Smooth muscle cell (in vitro differentiated cells): Measurements from ENCODE around the gene RBFOX2. TPM values are rescaled to one million over a fixed set of nuclear protein-coding genes. Genes with fewer than 3 reads are reported as not detected.
"Not testable (repeated sequence)": the region's sequence is repeated elsewhere in the genome, so short reads cannot be mapped to it uniquely, and the experiment has no call there.

ENCODE experiments used
- DNase-seq: peaks from one replicate; lab custom pipeline; 2025; ENCODE audit not compliant: unreplicated experiment; lab: John Stamatoyannopoulos, UW
- H2AFZ ChIP-seq: fragments of 200-600 bp; sonication (generic); 2 replicates; pipeline ENCODE4 v1.6.0; 2016; ENCODE audit warnings: antibody characterized with exemption, low read depth, mild to moderate bottlenecking
- H3F3A ChIP-seq: fragments of 200-600 bp; sonication (generic); 2 replicates; pipeline ENCODE4 v1.6.0; 2017; ENCODE audit warnings: antibody characterized with exemption, low read depth
- H3K27ac ChIP-seq: fragments of 200-600 bp; sonication (generic); 2 replicates; pipeline ENCODE4 v1.5.1; 2016; ENCODE audit warnings: low read depth, mild to moderate bottlenecking
- H3K27me3 ChIP-seq: fragments of 200-600 bp; sonication (generic); 2 replicates; pipeline ENCODE4 v1.6.1; 2016; ENCODE audit warnings: low read depth, mild to moderate bottlenecking
- H3K36me3 ChIP-seq: fragments of 200-600 bp; sonication (generic); 2 replicates; pipeline ENCODE4 v1.5.1; 2016; ENCODE audit warnings: low read depth
- H3K4me1 ChIP-seq: fragments of 200-600 bp; sonication (generic); 2 replicates; pipeline ENCODE4 v1.5.1; 2016; ENCODE audit warnings: low read depth
- H3K4me2 ChIP-seq: fragments of 200-600 bp; sonication (generic); 2 replicates; pipeline ENCODE4 v1.6.0; 2016; ENCODE audit warnings: mild to moderate bottlenecking
- H3K4me3 ChIP-seq: fragments of 200-600 bp; sonication (generic); 2 replicates; pipeline ENCODE4 v1.5.1; 2016; ENCODE audit warnings: mild to moderate bottlenecking
- H3K79me2 ChIP-seq: fragments of 200-600 bp; sonication (generic); 2 replicates; pipeline ENCODE4 v1.6.0; 2016; ENCODE audit warnings: low read depth, mild to moderate bottlenecking
- H3K9ac ChIP-seq: fragments of 200-600 bp; sonication (generic); 2 replicates; pipeline ENCODE4 v1.6.0; 2016; ENCODE audit warnings: low read depth
- H3K9me3 ChIP-seq: fragments of 200-600 bp; sonication (generic); replicated peaks from 2 replicates; pipeline ENCODE4 v1.5.1; 2016; ENCODE audit warnings: low read depth
- H4K20me1 ChIP-seq: fragments of 200-600 bp; sonication (generic); 2 replicates; pipeline ENCODE4 v1.6.0; 2016; ENCODE audit warnings: low read depth
- WGBS: methylation state at CpG from one replicate; pipeline ENCODE4 v1.1.7; 2016; ENCODE audit warnings: low lambda C conversion rate; 5-methylcytosine and 5-hydroxymethylcytosine counted together
- polyA plus RNA-seq: library from polyadenylated mRNA; unstranded; fragments of >200 nt; fragmentation: Nextera tagmentation; extraction: Ambion mirVana; gene quantifications from 2 replicates; pipeline ENCODE4 v1.2.1, GENCODE V29; 2016
- total RNA-seq: library from RNA; depleted of rRNA; stranded (reverse); fragments of >200 nt; gene quantifications from 2 replicates; pipeline ENCODE4 v1.2.3, GENCODE V29; 2014
- TF ChIP-seq, protein P1 (sequence below): fragments of 200-600 bp; sonication (generic); IDR thresholded peaks from 2 replicates; pipeline ENCODE4 v1.5.1; 2017; ENCODE audit warnings: borderline replicate concordance, mild to moderate bottlenecking, antibody characterized with exemption; ENCODE audit not compliant: insufficient read depth, poor library complexity, severe bottlenecking

RBFOX2 gene
- total and polyA plus RNA-seq, 2 experiments from 2014 or later, result 128 to 144 TPM

DNA sequence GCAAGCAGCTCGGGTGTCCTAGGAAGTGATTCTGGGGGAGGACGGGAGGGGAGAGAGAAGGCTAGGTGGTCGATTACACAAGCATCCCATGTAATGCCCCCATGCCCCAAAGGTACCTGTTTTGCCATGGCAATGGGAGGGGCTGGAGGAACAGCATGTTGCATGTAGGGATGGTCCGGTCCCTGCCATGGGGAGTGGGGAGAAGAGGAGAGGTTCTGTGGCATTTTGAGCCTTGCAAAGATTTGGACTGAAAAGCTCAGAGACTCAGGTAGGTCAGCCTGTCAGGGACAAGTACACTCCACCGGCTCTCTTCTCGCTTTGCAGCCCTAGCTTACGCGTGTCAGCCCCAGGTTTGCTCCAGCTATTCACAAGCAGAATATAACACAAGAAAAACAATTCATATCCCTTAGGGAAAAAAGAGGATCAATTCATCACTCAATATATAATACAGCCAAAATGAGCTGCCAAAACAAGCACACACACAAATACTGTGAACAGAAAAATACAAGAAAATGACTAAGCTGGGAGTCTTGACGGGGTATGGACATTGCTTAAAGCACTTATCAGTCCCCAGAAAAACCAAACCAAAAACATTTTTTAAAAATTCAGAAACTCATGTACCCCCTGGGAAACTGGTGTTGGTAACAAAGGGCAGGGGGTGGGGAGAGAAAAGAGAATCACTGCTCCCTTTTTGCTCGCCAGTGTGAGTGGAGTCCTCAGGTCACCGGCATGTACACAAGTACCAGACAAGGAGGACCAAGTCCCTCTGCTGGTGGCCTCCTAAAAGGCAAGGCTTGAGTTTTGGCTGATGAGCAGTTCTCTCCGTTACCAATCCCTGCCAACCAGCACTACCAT is 289.3 kb downstream of the RBFOX2 start:
- Histone ChIP-seq H3F3A (peaks cover 21% of the 10 kb centered on the region), H3K4me2 (no peak overlapping the region), H3K79me2 (no peaks in the 10 kb centered on the region), H3K9me3 (no peaks in the 10 kb centered on the region), H3K36me3 (no peaks in the 10 kb centered on the region), H3K27me3 (no peaks in the 10 kb centered on the region), H4K20me1 (peaks cover 24% of the 10 kb centered on the region), H3K4me1 (peaks cover 24% of the 10 kb centered on the region), H3K4me3 (no peak overlapping the region), H3K27ac (no peak overlapping the region), H2AFZ (no peak overlapping the region), H3K9ac (no peak overlapping the region)
- TF ChIP-seq, protein P1, sequence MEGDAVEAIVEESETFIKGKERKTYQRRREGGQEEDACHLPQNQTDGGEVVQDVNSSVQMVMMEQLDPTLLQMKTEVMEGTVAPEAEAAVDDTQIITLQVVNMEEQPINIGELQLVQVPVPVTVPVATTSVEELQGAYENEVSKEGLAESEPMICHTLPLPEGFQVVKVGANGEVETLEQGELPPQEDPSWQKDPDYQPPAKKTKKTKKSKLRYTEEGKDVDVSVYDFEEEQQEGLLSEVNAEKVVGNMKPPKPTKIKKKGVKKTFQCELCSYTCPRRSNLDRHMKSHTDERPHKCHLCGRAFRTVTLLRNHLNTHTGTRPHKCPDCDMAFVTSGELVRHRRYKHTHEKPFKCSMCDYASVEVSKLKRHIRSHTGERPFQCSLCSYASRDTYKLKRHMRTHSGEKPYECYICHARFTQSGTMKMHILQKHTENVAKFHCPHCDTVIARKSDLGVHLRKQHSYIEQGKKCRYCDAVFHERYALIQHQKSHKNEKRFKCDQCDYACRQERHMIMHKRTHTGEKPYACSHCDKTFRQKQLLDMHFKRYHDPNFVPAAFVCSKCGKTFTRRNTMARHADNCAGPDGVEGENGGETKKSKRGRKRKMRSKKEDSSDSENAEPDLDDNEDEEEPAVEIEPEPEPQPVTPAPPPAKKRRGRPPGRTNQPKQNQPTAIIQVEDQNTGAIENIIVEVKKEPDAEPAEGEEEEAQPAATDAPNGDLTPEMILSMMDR, result no peak
- DNase-seq, result no peak
- 96% methylated on average over 12 of the region's 12 CpGs for WGBS

DNA sequence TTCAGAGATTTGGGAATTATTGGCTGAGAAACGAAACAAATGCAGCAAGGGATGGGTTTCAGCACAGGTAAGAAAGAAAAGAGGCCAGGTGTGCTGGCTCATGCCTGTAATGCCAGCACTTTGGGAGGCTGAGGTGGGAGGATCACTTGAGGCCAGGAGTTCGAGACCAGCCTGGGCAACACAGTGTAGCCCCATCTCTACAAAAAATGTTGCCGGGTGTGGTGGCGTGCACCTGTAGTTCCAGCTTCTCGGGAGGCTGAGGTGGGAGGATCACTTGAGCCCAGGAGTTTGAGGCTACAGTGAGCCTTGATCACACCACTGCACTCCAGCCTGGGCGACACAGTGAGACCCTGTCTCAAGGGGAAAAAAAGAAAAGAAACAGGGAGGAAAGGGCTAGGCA is 290.7 kb downstream of the RBFOX2 start:
- H3K27ac ChIP-seq, H3K4me1 ChIP-seq, H3K27me3 ChIP-seq, H3K9ac ChIP-seq, H2AFZ ChIP-seq, H3K9me3 ChIP-seq, H3K4me3 ChIP-seq, H3K79me2 ChIP-seq, DNase-seq, H3K4me2 ChIP-seq, H3K36me3 ChIP-seq: not testable (repeated sequence)
- peaks cover 17% of the 10 kb centered on the region for H3F3A ChIP-seq
- 98% methylated on average over 6 of the region's 6 CpGs for WGBS
- peaks cover 15% of the 10 kb centered on the region for H4K20me1 ChIP-seq

DNA sequence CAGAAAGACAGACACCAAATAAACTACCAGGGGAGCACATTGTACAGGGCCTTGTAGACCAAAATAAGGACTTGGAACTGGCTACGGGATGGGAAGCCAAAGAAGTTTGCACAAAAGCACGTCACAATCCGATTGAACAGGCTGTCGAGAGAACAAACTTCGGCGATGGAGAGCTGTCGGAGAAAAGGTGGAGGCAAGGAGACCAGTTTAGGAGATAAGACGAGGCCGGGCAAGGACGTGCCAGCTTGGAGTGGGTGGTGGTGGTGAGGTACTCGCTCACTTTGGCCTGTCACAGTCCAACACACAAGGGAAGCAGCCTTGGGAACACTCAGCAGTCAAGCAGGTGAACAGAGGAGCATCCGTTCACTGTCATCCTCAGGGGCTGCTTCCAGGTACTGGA is 291.9 kb downstream of the RBFOX2 start:
- H3K4me3 ChIP-seq, result no peak overlapping the region
- no peak overlapping the region for H3K9ac ChIP-seq
- H3K9me3 ChIP-seq, result no peaks in the 10 kb centered on the region
- H3K27ac ChIP-seq, result no peak overlapping the region
- H3K4me2 ChIP-seq, result no peak overlapping the region
- WGBS, result 96% methylated on average over 12 of the region's 12 CpGs
- no peak overlapping the region for H2AFZ ChIP-seq
- peaks cover under 1% of the 10 kb centered on the region for H3K4me1 ChIP-seq
- TF ChIP-seq, protein P1, result no peak
- peaks cover 5% of the 10 kb centered on the region for H4K20me1 ChIP-seq
- DNase-seq, result no peak
- peaks cover 15% of the 10 kb centered on the region for H3F3A ChIP-seq
- H3K36me3 ChIP-seq, result no peaks in the 10 kb centered on the region
- H3K79me2 ChIP-seq, result no peaks in the 10 kb centered on the region
- no peaks in the 10 kb centered on the region for H3K27me3 ChIP-seq

DNA sequence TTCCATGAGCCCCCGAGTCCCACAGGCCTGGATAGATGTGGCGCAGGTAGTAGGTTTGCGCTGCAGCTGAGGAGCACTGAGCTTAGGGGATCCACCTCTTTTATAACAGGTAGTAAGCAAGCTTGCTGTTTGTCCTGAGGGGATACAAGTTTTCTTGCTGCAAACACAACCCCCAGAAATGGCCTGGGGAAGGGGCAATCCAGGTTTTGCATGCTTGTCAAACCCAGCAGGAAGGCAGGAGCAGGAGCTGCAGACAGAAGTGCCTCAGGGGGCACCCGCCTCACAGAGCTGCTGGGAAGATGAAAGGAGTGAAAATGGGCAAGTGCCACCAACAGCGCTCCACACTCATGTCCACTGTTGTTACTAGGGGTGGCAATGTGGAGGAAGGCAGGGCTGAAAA is 292.5 kb downstream of the RBFOX2 start:
- DNase-seq, result no peak
- TF ChIP-seq, protein P1, result no peak
- H3K9ac ChIP-seq, result no peak overlapping the region
- H3K4me3 ChIP-seq, result no peak overlapping the region
- H4K20me1 ChIP-seq, result no peaks in the 10 kb centered on the region
- H3F3A ChIP-seq, result peaks cover 9% of the 10 kb centered on the region
- no peaks in the 10 kb centered on the region for H3K4me1 ChIP-seq
- no peaks in the 10 kb centered on the region for H3K36me3 ChIP-seq
- H3K27ac ChIP-seq, result no peak overlapping the region
- no peaks in the 10 kb centered on the region for H3K27me3 ChIP-seq
- no peaks in the 10 kb centered on the region for H3K9me3 ChIP-seq
- 99% methylated on average over 5 of the region's 5 CpGs for WGBS
- H3K79me2 ChIP-seq, result no peaks in the 10 kb centered on the region
- no peak overlapping the region for H2AFZ ChIP-seq
- no peak overlapping the region for H3K4me2 ChIP-seq
